ENCODE results near the gene PSIP1. TPM values are rescaled to one million over a fixed set of nuclear protein-coding genes. Genes with fewer than 3 reads are reported as not detected.

The PSIP1 gene
- total and polyA plus RNA-seq, 3 experiments from 2014 or later = 82.2 to 129 (median 86.3) TPM

- ChIA-PET POLR2A (no interaction called here), CTCF (interaction anchor here (1.0 to 1.2 kb wide), 3 partner anchors 37 to 214 kb away, joined by 3 to 4 read pairs (median 3); partner anchors contain the start of gene CCDC171)
- H3K4me3 Mint-ChIP-seq = peak overlapping the region in 1 of 7 donors; percentile 60
- DNase-seq = no peak
- no peaks in the 10 kb centered on the region for H3K36me3 ChIP-seq (ENCODE audit: insufficient read depth, low read length)
- peaks cover 0 to 15% (median 1%) of the 10 kb centered on the region in 3 donors for H3K36me3 Mint-ChIP-seq
- no peaks in the 10 kb centered on the region for H3K9me3 Mint-ChIP-seq
- H3K27ac ChIP-seq (ENCODE audit: low read depth, low read length) = no peak overlapping the region
- H3K4me1 Mint-ChIP-seq = peaks cover 30 to 37% (median 34%) of the 10 kb centered on the region in 3 donors
- peak overlapping the region in 2 of 8 donors; percentile 12 to 21 for H3K27ac Mint-ChIP-seq
- no peaks in the 10 kb centered on the region for H3K9me3 ChIP-seq (ENCODE audit: low read length)
- no peak overlapping the region for H3K4me3 ChIP-seq (ENCODE audit: low read length)
- H3K27me3 ChIP-seq (ENCODE audit: insufficient read depth, low read length, poor library complexity, severe bottlenecking) = no peaks in the 10 kb centered on the region
- H3K27me3 Mint-ChIP-seq = peaks cover 0 to 3% of the 10 kb centered on the region in 2 donors
- peaks cover 31% of the 10 kb centered on the region for H3K4me1 ChIP-seq (ENCODE audit: insufficient read depth, low read length)
Observed at GRCh38 chr9:15513335-15513734, 2.6 kb upstream of the PSIP1 start.

- Histone ChIP-seq H3K27me3 (ENCODE audit: insufficient read depth, low read length, poor library complexity, severe bottlenecking) (no peaks in the 10 kb centered on the region), H3K4me3 (ENCODE audit: low read length) (no peak overlapping the region), H3K4me1 (ENCODE audit: insufficient read depth, low read length) (peaks cover 35% of the 10 kb centered on the region), H3K9me3 (ENCODE audit: low read length) (no peaks in the 10 kb centered on the region), H3K27ac (ENCODE audit: low read depth, low read length) (no peak overlapping the region), H3K36me3 (ENCODE audit: insufficient read depth, low read length) (no peaks in the 10 kb centered on the region)
- H3K27me3 Mint-ChIP-seq = peaks cover 0 to 3% of the 10 kb centered on the region in 2 donors
- H3K4me3 Mint-ChIP-seq = no peak overlapping the region
- H3K36me3 Mint-ChIP-seq = peaks cover 0 to 19% (median 4%) of the 10 kb centered on the region in 3 donors
- H3K9me3 Mint-ChIP-seq = no peaks in the 10 kb centered on the region
- ChIA-PET CTCF (interaction anchor here (1.0 to 1.4 kb wide), 4 partner anchors 38 to 213 kb away, joined by 3 to 4 read pairs (median 3); partner anchors contain the start of gene CCDC171), POLR2A (no interaction called here)
- H3K4me1 Mint-ChIP-seq = peaks cover 35 to 42% (median 39%) of the 10 kb centered on the region in 3 donors
- H3K27ac Mint-ChIP-seq = peak overlapping the region in 3 of 8 donors; percentile 12 to 68 (median 36)
- no peak for DNase-seq
Observed at GRCh38 chr9:15512889-15513288, 2.1 kb upstream of the PSIP1 start.

- no peaks in the 10 kb centered on the region for H3K27me3 ChIP-seq (ENCODE audit: insufficient read depth, low read length, poor library complexity, severe bottlenecking)
- CTCF ChIA-PET = interaction anchor here (1.3 to 1.8 kb wide), 4 partner anchors 21 to 52 kb away, joined by 3 to 6 read pairs (median 4); partner anchors contain the start of gene CCDC171
Observed at GRCh38 chr9:15512204-15512603, 1.4 kb upstream of the PSIP1 start.

DNA sequence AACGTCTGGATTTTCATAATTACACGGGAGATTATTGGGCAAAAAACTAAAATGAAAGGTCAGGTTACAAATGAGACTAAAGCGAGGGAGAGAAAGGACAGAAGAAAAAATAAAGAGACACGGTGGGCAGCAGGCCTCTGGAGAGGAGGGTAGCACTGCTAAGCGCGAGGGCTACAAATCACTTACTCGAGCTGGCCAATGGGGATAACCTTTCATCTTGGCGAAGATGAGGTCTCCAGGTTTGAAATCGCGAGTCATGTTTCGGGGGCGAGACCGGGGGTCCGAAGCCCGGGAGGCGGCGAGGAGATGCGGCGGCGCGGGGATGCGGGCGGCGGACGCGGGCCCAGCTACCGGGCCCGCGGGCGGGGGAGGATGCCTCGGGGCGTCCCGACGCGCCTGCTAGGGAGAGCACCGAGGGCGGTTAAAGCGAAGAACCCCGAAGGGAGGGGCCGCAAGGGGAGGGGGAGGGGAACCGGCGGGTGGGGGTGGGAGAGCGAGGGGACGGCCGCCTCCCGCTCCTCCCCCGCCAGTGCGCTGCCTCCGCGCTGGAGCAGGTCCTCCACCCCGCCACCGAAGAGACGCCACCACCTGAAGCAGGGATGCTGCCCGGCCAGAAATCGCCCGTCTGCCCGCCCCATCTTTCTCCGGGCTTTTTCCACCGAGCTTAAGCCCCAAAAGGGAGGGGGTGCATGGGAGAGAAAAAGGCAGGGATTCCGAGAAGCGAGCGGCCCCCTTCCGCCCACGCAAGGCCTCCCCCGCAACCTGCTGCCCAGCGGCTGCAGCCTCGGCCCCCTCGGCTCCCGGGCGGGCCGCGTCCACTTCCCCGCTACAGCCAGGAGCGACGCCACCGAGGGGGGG is 610 bp downstream of the PSIP1 start:
- peak overlapping the region; percentile 87 for H3K27ac ChIP-seq (ENCODE audit: low read depth, low read length)
- peaks cover 55% of the 10 kb centered on the region for H3K4me1 ChIP-seq (ENCODE audit: insufficient read depth, low read length)
- DNase-seq = peak in 4 of 5 donors; percentile 47 to 84 (median 58)
- H3K27me3 ChIP-seq (ENCODE audit: insufficient read depth, low read length, poor library complexity, severe bottlenecking) = no peaks in the 10 kb centered on the region
- H3K4me3 Mint-ChIP-seq = peak overlapping the region; percentile 96 to 98 (median 97)
- H3K4me3 ChIP-seq (ENCODE audit: low read length) = peak overlapping the region; percentile 78
- no peaks in the 10 kb centered on the region for H3K9me3 Mint-ChIP-seq
- peaks cover 56 to 65% (median 63%) of the 10 kb centered on the region in 3 donors for H3K4me1 Mint-ChIP-seq
- H3K36me3 ChIP-seq (ENCODE audit: insufficient read depth, low read length) = peaks cover 8% of the 10 kb centered on the region
- CTCF ChIA-PET = interaction anchor here (0.8 to 1.8 kb wide), 5 partner anchors 10 to 41 kb away, joined by 3 to 6 read pairs (median 3); no protein-coding TSS in a partner anchor
- H3K27me3 Mint-ChIP-seq = peaks cover 0 to 3% of the 10 kb centered on the region in 2 donors
- peaks cover 0 to 42% (median 14%) of the 10 kb centered on the region in 3 donors for H3K36me3 Mint-ChIP-seq
- H3K27ac Mint-ChIP-seq = peak overlapping the region; percentile 89 to 99 (median 96)
- POLR2A ChIA-PET = interaction anchor here (0.6 to 2.5 kb wide), 12 partner anchors 10 to 256 kb away, joined by 3 to 39 read pairs (median 4); partner anchors contain the start of genes CCDC171, SNAPC3 and TTC39B
- no peaks in the 10 kb centered on the region for H3K9me3 ChIP-seq (ENCODE audit: low read length)

More at GRCh38 chr9:15512204-15512603, 1.4 kb upstream of the PSIP1 start:
- Mint-ChIP-seq H3K27ac (peak overlapping the region in 7 of 8 donors; percentile 15 to 99 (median 68)), H3K9me3 (no peaks in the 10 kb centered on the region), H3K27me3 (peaks cover 0 to 3% of the 10 kb centered on the region in 2 donors), H3K4me1 (peaks cover 39 to 47% (median 43%) of the 10 kb centered on the region in 3 donors), H3K36me3 (peaks cover 0 to 25% (median 4%) of the 10 kb centered on the region in 3 donors), H3K4me3 (peak overlapping the region in 6 of 7 donors; percentile 1 to 35 (median 19))
- H3K36me3 ChIP-seq (ENCODE audit: insufficient read depth, low read length) = no peaks in the 10 kb centered on the region
- H3K4me3 ChIP-seq (ENCODE audit: low read length) = no peak overlapping the region
- H3K27ac ChIP-seq (ENCODE audit: low read depth, low read length) = peak overlapping the region; percentile 87
- POLR2A ChIA-PET = interaction anchor here (1.3 to 2.5 kb wide), 2 partner anchors 17 to 41 kb away, joined by 5 to 39 read pairs; partner anchors contain the start of gene CCDC171
- no peak for DNase-seq
- peaks cover 41% of the 10 kb centered on the region for H3K4me1 ChIP-seq (ENCODE audit: insufficient read depth, low read length)
- H3K9me3 ChIP-seq (ENCODE audit: low read length) = no peaks in the 10 kb centered on the region

GRCh38 chr9:15505921-15506320 is 4.8 kb downstream of the PSIP1 start:
- Mint-ChIP-seq H3K27ac (peak overlapping the region in 6 of 8 donors; percentile 1 to 66 (median 38)), H3K27me3 (peaks cover 0 to 1% of the 10 kb centered on the region in 2 donors), H3K4me3 (no peak overlapping the region), H3K4me1 (peaks cover 66 to 76% (median 71%) of the 10 kb centered on the region in 3 donors), H3K36me3 (peaks cover 4 to 68% (median 27%) of the 10 kb centered on the region in 3 donors), H3K9me3 (no peaks in the 10 kb centered on the region)
- H3K36me3 ChIP-seq (ENCODE audit: insufficient read depth, low read length) = peaks cover 12% of the 10 kb centered on the region
- peaks cover 57% of the 10 kb centered on the region for H3K4me1 ChIP-seq (ENCODE audit: insufficient read depth, low read length)
- POLR2A ChIA-PET = no interaction called here
- H3K27ac ChIP-seq (ENCODE audit: low read depth, low read length) = no peak overlapping the region
- DNase-seq = no peak
- CTCF ChIA-PET = interaction anchor here (1.1 kb wide), 1 partner anchor 12 kb away, joined by 3 read pairs; no protein-coding TSS in a partner anchor
- H3K27me3 ChIP-seq (ENCODE audit: insufficient read depth, low read length, poor library complexity, severe bottlenecking) = no peaks in the 10 kb centered on the region
- H3K9me3 ChIP-seq (ENCODE audit: low read length) = no peaks in the 10 kb centered on the region
- H3K4me3 ChIP-seq (ENCODE audit: low read length) = no peak overlapping the region

DNA sequence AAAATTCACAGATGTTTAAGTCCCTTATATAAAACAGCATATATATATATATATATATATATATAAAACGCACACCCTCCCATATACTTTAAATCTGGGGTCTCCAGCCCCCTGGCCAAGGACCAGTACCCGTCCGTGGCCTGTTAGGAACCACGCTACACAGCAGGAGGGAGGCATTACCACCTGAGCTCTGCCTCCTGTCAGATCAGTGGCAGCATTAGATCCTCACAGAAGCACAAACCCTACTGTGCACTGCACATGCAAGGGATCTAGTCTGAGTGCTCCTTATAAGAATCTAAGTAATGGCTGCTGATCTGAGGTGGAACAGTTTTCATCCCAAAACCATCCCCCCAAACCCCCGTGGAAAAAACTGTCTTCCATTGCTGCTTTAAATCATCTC is 9.0 kb downstream of the PSIP1 start:
- Histone ChIP-seq H3K4me1 (ENCODE audit: insufficient read depth, low read length) (peaks cover 34% of the 10 kb centered on the region), H3K9me3 (ENCODE audit: low read length) (no peaks in the 10 kb centered on the region), H3K27ac (ENCODE audit: low read depth, low read length) (no peak overlapping the region), H3K36me3 (ENCODE audit: insufficient read depth, low read length) (peaks cover 12% of the 10 kb centered on the region), H3K27me3 (ENCODE audit: insufficient read depth, low read length, poor library complexity, severe bottlenecking) (no peaks in the 10 kb centered on the region), H3K4me3 (ENCODE audit: low read length) (no peak overlapping the region)
- ChIA-PET POLR2A (no interaction called here), CTCF (no interaction called here)
- Mint-ChIP-seq H3K4me3 (peak overlapping the region in 2 of 7 donors; percentile 4 to 10), H3K27ac (peak overlapping the region in 4 of 8 donors; percentile 17 to 40 (median 30)), H3K4me1 (peaks cover 60 to 86% (median 73%) of the 10 kb centered on the region in 3 donors), H3K27me3 (no peaks in the 10 kb centered on the region), H3K36me3 (peaks cover 4 to 72% (median 28%) of the 10 kb centered on the region in 3 donors), H3K9me3 (no peaks in the 10 kb centered on the region)
- DNase-seq = no peak

- POLR2A ChIA-PET = interaction anchor here (1.7 kb wide), 1 partner anchor 9 kb away, joined by 7 read pairs; the partner anchor contains the start of gene PSIP1
- Mint-ChIP-seq H3K36me3 (peaks cover 4 to 71% (median 24%) of the 10 kb centered on the region in 3 donors), H3K9me3 (no peaks in the 10 kb centered on the region)
Observed at GRCh38 chr9:15501179-15501578, 9.6 kb downstream of the PSIP1 start.

More at GRCh38 chr9:15501179-15501578, 9.6 kb downstream of the PSIP1 start:
- H3K4me1 Mint-ChIP-seq = peaks cover 59 to 86% (median 73%) of the 10 kb centered on the region in 3 donors
- no peak for DNase-seq
- Histone ChIP-seq H3K27ac (ENCODE audit: low read depth, low read length) (no peak overlapping the region), H3K36me3 (ENCODE audit: insufficient read depth, low read length) (peaks cover 12% of the 10 kb centered on the region), H3K4me1 (ENCODE audit: insufficient read depth, low read length) (peaks cover 31% of the 10 kb centered on the region), H3K27me3 (ENCODE audit: insufficient read depth, low read length, poor library complexity, severe bottlenecking) (no peaks in the 10 kb centered on the region), H3K4me3 (ENCODE audit: low read length) (no peak overlapping the region), H3K9me3 (ENCODE audit: low read length) (no peaks in the 10 kb centered on the region)
- H3K4me3 Mint-ChIP-seq = peak overlapping the region in 3 of 7 donors; percentile 3 to 65 (median 24)
- H3K27ac Mint-ChIP-seq = peak overlapping the region in 4 of 8 donors; percentile 38 to 51 (median 41)
- H3K27me3 Mint-ChIP-seq = no peaks in the 10 kb centered on the region
- CTCF ChIA-PET = interaction anchor here (1.5 kb wide), 1 partner anchor 9 kb away, joined by 4 read pairs; the partner anchor contains the start of gene PSIP1
